NCI-H2171 (cell line): ENCODE data around the gene PLAC8L1.

Source experiments
- DNase-seq: peaks from one replicate; lab custom pipeline; 2025; lab: John Stamatoyannopoulos, UW

Gene PLAC8L1

DNA sequence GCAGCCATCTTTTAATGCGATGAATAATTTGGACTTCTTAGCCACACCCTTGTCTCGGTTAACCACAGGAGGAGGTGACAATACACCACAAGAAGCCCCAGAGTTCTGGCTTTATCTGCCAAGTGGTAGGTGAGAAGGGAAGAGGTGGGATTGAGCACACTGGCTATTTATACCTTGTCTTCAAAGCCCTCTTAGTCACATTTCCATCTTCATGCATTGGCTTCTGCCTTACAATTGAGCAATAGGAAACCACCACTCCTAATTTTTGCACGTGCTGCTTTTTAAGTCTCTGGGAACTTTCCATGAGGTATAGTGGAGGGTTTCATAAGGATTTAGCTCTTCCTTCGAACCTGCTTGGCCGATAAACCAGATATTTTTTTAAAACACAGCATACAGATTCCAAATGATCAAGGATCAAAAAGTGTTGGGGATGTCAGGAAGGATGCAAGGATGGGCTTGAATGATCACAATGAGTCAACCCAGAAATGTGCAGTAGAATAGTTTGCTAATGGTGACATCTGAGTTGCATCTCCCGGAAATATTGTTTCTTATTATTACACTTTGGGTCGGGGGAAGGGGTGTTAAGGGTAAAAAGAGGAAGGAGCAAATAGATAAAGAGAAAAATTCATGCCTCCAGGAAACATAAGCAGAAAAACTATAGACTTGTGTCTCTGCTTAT is 25.5 kb downstream of the PLAC8L1 start:
- DNase-seq: no peak

GRCh38 chr5:146078566-146078965 is 26.8 kb downstream of the PLAC8L1 start:
- DNase-seq: no peak

DNA sequence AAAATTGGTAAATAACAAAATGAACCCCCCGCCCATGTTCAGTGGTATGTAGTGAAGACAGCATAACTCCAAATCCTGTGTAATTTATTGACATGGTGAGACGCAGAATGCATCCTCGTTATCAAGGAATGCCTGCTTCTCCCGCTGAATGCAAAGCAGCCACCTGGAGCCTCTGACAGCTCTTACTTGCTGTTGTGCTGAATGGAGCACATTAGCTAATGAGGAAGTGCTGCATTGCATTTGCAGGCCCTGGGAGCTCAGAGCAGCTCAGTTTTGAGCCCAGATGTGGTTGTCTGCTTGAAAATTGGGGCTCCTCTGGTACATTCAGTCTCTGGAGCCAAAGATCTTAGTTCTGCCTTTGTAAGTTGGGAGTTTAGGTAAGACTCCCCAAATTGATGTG is 28.9 kb downstream of the PLAC8L1 start:
- DNase-seq: no peak

GRCh38 chr5:146076028-146076427 is 29.3 kb downstream of the PLAC8L1 start:
- no peak for DNase-seq

DNA sequence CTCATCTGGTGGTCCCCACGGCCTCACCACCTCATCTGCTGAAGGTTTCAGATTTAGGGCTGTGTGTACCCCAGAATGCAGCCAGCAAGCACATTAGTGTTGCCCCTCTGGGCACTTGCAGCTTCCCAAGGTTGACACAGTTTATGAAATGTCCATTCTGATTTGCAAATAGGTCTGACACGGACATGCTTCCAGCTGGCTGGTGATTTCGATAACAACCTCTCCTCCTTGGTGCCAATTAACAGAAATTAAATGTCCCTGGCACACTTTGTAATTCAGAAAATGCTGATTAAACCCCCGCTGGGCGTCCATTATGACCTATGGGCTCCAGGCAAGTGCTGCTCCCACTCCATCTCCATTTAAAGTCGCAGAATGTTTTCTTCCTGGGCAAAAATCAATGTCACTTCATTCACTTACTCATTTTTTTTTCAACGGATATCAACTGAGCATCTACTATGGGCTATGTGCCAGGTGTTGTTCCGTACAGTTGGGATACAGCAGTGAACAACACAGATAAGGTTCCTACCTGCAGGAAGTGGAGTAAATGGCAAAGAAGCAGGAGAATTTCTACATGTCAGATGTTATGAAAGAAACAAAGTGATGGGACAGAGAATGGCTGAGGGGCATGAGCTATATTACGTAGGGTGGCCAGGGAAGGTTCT is 32.0 kb downstream of the PLAC8L1 start:
- DNase-seq: no peak

DNA sequence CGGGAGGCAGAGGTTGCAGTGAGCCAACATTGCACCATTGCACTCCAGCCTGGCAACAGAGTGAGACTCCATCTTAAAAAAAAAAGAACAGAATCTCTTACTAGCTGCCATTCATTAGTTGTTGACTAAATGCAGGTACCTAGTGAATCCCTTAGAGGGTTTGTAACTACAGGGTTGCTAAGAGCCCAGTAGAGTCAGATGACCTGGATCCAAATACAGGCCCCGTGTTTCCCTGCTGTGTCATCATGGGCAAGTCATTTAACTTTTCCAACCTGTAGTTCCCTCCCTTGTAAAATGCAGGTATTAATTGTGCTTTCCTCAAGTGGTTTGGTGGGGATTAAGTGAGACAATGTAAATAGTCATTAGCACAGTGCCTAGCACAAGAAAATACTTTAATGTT is 32.8 kb downstream of the PLAC8L1 start:
- DNase-seq: no peak

GRCh38 chr5:146071171-146071570 is 34.2 kb downstream of the PLAC8L1 start:
- DNase-seq: no peak

GRCh38 chr5:146070746-146071145 is 34.6 kb downstream of the PLAC8L1 start:
- no peak for DNase-seq

GRCh38 chr5:146069780-146070099 is 35.6 kb downstream of the PLAC8L1 start:
- DNase-seq: no peak

DNA sequence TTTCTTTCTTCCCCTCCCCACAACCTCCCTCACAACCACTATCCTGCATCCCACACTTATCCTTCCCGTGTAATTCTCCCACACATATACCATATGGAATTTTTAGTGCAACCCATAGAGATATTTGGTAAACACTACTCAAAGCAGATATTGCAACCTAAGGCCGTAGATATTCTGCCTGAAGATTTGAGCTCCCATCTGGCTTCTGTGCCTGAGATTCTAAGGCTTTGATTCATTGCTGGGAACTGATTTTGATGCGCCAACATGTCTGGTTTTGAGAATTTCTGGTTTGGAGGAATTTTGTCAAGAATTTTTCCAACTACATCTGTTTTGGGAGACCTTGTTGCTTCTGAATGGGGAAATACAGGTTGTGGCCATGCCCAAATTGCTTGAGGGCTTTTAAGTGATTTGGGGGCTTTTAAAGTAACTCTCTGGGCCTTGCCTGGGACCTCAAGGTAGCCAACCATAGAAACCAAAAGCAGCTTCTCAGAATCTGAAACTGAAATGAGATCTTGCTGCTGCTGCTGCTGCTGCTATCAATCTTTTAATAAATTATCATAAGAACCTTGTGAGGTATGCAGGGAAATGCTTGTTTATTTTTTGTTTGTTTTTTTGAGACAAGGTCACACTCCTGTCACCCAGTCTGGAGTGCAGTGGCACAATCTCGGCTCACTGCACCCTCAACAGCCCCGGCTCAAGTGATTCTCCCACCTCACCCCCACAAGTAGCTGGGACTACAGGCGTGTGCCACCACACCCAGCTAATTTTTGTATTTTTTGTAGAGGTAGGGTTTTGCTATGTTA is 36.2 kb downstream of the PLAC8L1 start:
- DNase-seq: no peak

- DNase-seq: no peak
Measured at GRCh38 chr5:146068206-146068605, 37.2 kb downstream of the PLAC8L1 start.

DNA sequence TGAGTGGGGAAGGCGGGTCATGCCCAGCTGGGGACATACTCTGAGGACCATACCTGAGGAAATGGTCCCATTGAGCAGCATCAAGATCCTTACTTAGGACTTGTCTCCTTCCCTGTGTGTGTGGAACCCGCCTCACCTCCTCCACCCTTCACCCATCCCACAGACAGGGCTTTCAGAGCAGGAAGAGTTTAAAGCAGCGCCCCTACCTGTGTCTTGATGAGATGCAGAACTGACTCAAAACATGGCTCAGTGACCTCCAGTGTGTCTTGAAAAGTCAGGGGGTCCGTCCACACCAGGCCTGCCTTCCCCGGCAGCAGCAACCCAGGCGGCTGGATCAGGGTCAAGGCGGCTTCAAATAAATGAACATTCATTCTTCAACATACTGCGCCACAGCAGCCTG is 38.4 kb downstream of the PLAC8L1 start:
- DNase-seq: no peak

- DNase-seq: no peak
Measured at GRCh38 chr5:146060221-146060585, 45.2 kb downstream of the PLAC8L1 start.

DNA sequence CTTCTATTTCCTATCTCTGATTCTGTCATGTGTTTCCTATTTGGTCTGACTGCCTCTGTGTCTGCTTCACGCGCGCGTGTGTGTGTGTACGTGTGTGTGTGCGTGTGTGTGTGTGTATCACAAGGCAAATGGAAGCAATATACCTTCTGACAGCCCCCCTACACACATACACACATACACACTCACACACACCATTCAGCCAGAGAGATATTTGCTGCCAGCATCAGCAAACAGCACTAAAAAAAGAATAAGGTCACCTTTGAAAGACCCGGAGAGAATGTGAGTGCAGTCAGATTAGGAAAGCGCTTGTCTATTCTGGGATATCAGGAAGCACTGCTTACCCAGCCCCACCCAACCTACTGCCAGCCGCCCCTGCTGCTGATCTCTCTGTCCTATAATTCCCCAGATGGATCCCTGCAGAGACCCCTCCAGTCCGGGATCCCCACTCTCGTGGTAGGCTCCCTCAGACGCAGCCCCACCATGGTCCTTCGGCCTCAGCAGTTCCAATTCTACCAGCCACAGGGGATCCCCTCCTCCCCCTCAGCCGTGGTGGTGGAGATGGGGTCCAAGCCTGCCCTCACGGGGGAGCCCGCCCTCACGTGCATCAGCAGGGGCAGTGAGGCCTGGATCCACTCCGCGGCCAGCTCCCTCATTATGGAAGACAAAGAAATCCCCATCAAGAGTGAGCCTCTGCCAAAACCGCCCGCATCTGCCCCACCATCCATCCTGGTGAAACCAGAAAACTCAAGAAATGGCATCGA is 45.7 kb downstream of the PLAC8L1 start:
- DNase-seq: no peak

DNA sequence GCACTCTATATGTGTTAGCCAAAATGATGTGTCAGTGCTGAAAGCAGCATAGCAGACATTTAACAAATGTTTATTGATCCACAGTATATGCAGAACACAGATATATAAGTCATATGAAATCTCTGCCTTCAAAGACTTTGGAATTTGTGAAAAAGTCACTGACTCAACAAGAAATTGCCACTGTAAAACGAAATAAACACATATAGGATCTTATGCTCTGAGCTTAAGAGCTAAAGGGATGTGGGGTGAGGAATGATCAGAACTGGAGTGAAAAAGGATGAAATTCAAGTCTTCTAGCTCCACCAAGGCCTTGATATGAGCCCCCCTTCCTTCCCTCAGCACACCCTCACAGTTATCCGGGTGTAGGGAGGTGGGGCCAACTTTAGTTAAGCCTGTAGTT is 49.9 kb downstream of the PLAC8L1 start:
- DNase-seq: no peak

DNA sequence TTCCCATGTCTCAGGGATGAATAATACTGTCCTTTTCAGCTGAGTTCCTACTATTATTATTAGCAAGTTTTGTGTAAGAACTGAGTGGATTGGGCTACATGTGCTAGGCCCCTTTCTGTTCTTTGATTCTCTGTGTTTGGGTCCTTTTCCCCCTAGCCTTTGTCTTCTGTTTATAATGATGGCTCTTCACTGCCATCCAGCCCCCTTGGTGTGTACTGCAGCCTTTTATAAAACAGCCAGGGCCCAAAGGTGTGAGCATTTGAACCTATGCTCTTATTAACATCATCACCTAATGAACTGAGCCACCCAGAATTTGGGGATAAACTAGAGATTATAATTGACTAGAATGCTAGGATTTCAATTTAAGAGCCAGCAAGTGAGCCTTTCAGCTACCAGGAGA is 52.6 kb downstream of the PLAC8L1 start:
- DNase-seq: no peak

- DNase-seq: no peak
Measured at GRCh38 chr5:146051678-146052077, 53.7 kb downstream of the PLAC8L1 start.

DNA sequence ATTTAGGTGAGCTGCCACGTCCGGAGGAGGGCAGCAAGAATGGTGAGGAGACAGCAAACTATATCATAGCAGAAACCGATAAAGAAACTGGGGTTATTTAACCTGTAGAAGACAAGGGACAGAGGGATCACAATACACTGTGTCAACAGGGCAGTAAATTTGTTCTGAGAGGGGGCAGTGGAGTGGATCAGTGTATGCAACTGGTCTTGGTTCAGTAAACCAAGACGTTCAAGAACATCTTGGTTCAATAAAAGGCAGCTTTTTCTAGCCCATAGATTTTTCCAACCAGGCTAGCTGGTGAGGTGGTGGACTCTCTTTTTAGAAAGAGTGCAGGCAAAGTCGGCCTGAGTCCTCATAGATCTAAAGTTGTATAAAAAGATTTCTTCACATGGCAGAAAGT is 55.3 kb downstream of the PLAC8L1 start:
- no peak for DNase-seq

DNA sequence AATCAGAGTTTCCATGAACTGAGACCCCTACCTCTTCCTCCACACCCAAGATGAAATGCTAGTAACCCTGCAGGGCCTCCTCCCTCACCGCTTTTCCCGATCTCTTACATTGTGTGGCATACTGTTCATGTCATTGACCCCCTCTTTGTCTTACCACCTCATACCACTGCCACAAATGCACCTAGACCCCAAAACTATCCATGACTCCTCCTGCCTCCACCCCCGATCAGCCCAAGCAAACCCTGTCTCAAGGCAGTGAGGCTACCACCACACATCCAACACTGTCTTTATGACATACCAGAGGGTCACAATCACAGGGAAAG is 55.7 kb downstream of the PLAC8L1 start:
- DNase-seq: no peak

DNA sequence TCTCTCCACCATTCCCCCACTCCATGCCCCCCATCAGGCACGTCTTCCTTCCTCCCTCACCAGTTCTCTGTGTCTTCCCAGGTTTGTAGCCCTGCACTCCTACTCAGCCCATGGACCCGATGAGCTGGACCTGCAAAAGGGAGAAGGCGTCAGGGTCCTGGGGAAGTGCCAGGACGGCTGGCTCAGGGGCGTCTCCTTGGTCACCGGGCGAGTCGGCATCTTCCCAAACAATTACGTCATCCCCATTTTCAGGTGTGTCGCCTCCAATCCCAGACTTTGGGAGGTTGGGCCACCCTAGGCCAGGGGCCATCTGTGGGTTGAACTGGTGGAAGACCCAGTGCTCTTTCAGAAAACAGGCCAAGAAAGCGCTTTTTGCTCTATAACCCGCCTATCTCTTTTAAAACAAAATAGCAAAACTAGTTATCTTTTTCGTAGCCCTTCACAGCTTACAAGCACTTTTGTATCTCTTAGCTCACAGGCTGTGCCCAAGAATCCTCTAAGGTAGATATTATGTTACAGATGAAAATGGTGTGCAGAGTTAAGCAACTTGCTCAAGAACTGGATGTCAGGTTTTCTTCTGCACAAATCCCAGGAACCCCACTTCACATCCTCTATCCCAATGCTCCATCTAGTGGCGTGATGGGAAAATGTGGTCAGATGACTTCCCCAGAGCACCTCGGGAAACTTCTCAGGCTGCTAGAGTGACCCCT is 56.2 kb downstream of the PLAC8L1 start:
- peak; percentile 5 for DNase-seq

DNA sequence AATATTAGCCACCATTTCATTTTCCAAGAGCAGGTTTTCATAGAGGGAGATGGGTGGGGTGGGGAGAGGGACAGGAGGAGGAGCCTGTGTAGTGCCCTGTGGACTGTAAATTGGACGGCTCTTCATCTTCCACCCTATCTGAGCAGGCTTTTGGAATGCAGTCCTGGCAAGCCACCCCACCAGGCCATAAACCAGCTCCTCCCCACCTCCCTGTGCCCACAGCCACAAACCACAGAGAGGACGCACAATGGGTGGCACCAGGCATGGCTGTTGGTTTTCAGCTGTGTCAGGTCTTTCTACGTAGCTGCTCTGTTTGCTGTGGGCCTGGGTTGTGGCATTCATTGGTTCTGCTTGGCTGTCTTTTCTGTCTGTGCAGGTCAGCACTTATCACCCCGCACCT is 58.0 kb downstream of the PLAC8L1 start:
- DNase-seq: no peak

DNA sequence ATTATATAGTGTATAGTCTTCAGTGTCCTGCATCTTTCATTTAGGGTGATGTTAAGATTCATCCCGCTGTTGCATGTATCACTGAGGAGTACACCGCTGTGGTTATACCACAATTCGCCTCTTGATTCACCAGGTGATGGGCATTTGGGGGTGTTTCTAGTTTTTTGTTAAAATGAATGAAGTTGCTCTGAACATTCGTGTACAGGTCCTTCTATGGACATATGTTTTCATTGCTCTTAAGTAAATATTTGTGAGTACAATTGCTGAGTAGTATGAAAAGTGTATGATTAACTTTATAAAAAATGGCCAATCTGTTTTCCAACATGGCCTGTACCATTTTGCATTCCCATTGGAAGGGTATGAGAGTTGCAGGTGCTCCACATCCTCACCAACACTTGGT is 61.7 kb downstream of the PLAC8L1 start:
- no peak for DNase-seq
